NCI-H146 treated with DMSO at 0.1 percent for 48 hours (cell line): ENCODE data around the gene ZBED2.
A peak's percentile ranks its signal among the peaks of the same experiment; 100 is the strongest.

ENCODE experiments used
- DNase-seq: peaks from one replicate; lab custom pipeline; 2025; ENCODE audit not compliant: unreplicated experiment; lab: John Stamatoyannopoulos, UW

ZBED2 gene

GRCh38 chr3:111577113-111577512 is 18.0 kb downstream of the ZBED2 start:
- no peak for DNase-seq

GRCh38 chr3:111571907-111572460 is 23.2 kb downstream of the ZBED2 start:
- DNase-seq = no peak

GRCh38 chr3:111571282-111571681 is 23.9 kb downstream of the ZBED2 start:
- DNase-seq = no peak

- DNase-seq = no peak
Measured at GRCh38 chr3:111570404-111571030, 24.6 kb downstream of the ZBED2 start.

- no peak for DNase-seq
Measured at GRCh38 chr3:111568911-111569310, 26.2 kb downstream of the ZBED2 start.

GRCh38 chr3:111568355-111568754 is 26.8 kb downstream of the ZBED2 start:
- DNase-seq = no peak

- no peak for DNase-seq
Measured at GRCh38 chr3:111566844-111567243, 28.3 kb downstream of the ZBED2 start.

- DNase-seq = peak; percentile 33
Measured at GRCh38 chr3:111561902-111562301, 33.2 kb downstream of the ZBED2 start.

- no peak for DNase-seq
Measured at GRCh38 chr3:111548756-111549155, 46.4 kb downstream of the ZBED2 start.

GRCh38 chr3:111548092-111548491 is 47.1 kb downstream of the ZBED2 start:
- no peak for DNase-seq

- DNase-seq = no peak
Measured at GRCh38 chr3:111547631-111548030, 47.5 kb downstream of the ZBED2 start.

GRCh38 chr3:111545349-111545748 is 49.8 kb downstream of the ZBED2 start:
- no peak for DNase-seq
